KMS-11 (cell line): Measurements from ENCODE around the gene GABRR3.
"Not testable (repeated sequence)": the region's sequence is repeated elsewhere in the genome, so short reads cannot be mapped to it uniquely, and the experiment has no call there.

Experiments used
- H2AFZ ChIP-seq: fragments of 200-600 bp; sonication (generic); 2 replicates; pipeline ENCODE4 v1.6.1; 2016; ENCODE audit warnings: antibody characterized with exemption, mixed run types, low read depth
- H3K27ac ChIP-seq: fragments of 200-600 bp; sonication (generic); 2 replicates; pipeline ENCODE4 v1.6.1; 2016; ENCODE audit warnings: mild to moderate bottlenecking, mixed run types
- H3K27me3 ChIP-seq: fragments of 200-600 bp; sonication (generic); 2 replicates; pipeline ENCODE4 v1.6.1; 2017; ENCODE audit warnings: mild to moderate bottlenecking, low read depth, mixed run types, moderate library complexity; ENCODE audit not compliant: insufficient read depth
- H3K36me3 ChIP-seq: fragments of 200-600 bp; sonication (generic); 2 replicates; pipeline ENCODE4 v1.6.1; 2017; ENCODE audit warnings: mild to moderate bottlenecking, mixed run types; ENCODE audit not compliant: insufficient read depth
- H3K4me1 ChIP-seq: fragments of 200-600 bp; sonication (generic); 2 replicates; pipeline ENCODE4 v1.6.1; 2016; ENCODE audit warnings: mild to moderate bottlenecking, low read depth, mixed run types; ENCODE audit not compliant: poor library complexity, severe bottlenecking
- H3K4me2 ChIP-seq: fragments of 200-600 bp; sonication (generic); 2 replicates; pipeline ENCODE4 v1.7.0; 2016; ENCODE audit warnings: mild to moderate bottlenecking, mixed run types
- H3K4me3 ChIP-seq: fragments of 200-600 bp; sonication (generic); IDR thresholded peaks from 2 replicates; pipeline ENCODE4 v1.6.1; 2017; ENCODE audit warnings: low read depth, low read length, mixed read lengths; ENCODE audit not compliant: insufficient read depth
- H3K79me2 ChIP-seq: fragments of 200-600 bp; sonication (generic); 2 replicates; pipeline ENCODE4 v1.6.1; 2016; ENCODE audit warnings: low read depth, mixed run types; ENCODE audit not compliant: insufficient read depth
- H3K9ac ChIP-seq: fragments of 200-600 bp; sonication (generic); 2 replicates; pipeline ENCODE4 v1.6.1; 2016; ENCODE audit warnings: mild to moderate bottlenecking, mixed run types
- H4K20me1 ChIP-seq: fragments of 200-600 bp; sonication (generic); 2 replicates; pipeline ENCODE4 v1.6.1; 2016; ENCODE audit warnings: mild to moderate bottlenecking, mixed run types; ENCODE audit not compliant: insufficient read depth
- CTCF ChIP-seq: fragments of 200-600 bp; sonication (generic); conservative IDR thresholded peaks from 2 replicates; pipeline ENCODE4 v1.6.1; 2017; ENCODE audit warnings: low read depth, mild to moderate bottlenecking, antibody characterized with exemption, low read length, moderate library complexity, mixed read lengths

Gene GABRR3

DNA sequence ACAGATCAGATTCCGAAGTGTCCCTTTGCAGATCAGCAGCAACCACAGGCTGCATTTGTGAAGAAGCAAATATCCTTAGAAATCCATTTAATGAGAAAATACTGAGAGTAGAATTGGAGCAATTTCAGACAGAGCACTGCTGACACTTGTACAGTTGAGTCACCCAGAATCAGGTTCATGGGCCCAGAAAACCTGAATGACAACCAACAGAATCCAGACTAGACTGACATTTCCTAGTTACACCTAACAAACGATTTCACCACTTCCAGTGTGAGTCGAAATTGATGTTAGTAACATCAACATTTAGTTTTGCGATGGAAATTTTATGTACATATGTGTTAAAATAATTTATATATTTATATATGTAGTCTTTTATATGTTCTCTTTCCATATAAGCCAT, 16.8 kb downstream of the GABRR3 start:
- Histone ChIP-seq H3K4me3 (no peak overlapping the region), H3K27me3 (no peaks in the 10 kb centered on the region), H3K36me3 (no peaks in the 10 kb centered on the region), H3K27ac (no peak overlapping the region), H2AFZ (no peak overlapping the region), H4K20me1 (no peaks in the 10 kb centered on the region), H3K4me2 (no peak overlapping the region), H3K79me2 (no peaks in the 10 kb centered on the region), H3K9ac (no peak overlapping the region), H3K4me1 (no peaks in the 10 kb centered on the region)
- no peak for TF ChIP-seq CTCF

GRCh38 chr3:98014268-98014585, 20.9 kb downstream of the GABRR3 start:
- H3K4me2 ChIP-seq = no peak overlapping the region
- TF ChIP-seq CTCF = no peak
- H3K4me1 ChIP-seq = peaks cover 4% of the 10 kb centered on the region
- no peaks in the 10 kb centered on the region for H3K27me3 ChIP-seq
- H2AFZ ChIP-seq = no peak overlapping the region
- H3K4me3 ChIP-seq = no peak overlapping the region
- H3K27ac ChIP-seq = no peak overlapping the region
- H4K20me1 ChIP-seq = no peaks in the 10 kb centered on the region
- H3K36me3 ChIP-seq = no peaks in the 10 kb centered on the region
- no peaks in the 10 kb centered on the region for H3K79me2 ChIP-seq
- no peak overlapping the region for H3K9ac ChIP-seq

DNA sequence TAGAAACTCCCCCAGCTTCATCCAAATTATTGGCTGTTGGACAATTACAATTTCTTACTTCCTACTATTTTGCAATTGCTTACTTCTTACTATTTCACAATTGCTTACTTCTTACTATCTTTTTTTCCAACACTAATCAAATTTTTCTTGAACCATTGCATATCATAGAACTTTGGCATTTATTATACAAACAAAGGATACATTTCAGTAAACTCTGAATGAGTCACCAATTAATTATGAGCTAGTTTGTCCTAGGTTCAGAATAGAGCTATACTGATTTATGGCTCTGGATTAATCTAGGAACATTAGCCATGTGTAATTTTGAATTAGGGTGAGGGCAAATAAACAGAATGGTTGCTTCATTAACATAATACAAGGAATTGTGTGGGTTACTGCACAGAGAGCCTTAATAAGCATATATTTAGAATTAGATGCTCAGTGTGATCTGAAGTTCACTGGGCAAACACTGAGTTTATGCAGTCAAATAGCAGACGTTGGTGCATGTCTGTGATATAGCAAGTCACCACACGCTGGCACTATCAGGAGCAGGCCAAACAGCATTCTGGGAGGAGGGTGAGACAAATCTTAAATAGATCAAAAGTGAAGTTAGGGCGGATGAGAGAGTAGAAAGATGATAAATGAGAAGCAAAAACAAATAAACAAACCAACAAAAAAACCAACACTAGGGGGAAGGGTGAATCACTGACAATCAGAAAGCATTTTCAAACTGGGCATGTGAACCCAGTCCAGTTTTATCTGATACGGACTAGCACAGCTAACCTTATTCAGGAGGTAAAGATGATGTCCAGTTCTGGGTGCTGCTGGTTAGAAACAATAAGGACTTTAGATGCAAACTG, 21.5 kb downstream of the GABRR3 start:
- H2AFZ ChIP-seq = no peak overlapping the region
- H3K27me3 ChIP-seq = no peaks in the 10 kb centered on the region
- H4K20me1 ChIP-seq = no peaks in the 10 kb centered on the region
- no peak overlapping the region for H3K4me3 ChIP-seq
- H3K4me2 ChIP-seq = no peak overlapping the region
- no peak overlapping the region for H3K9ac ChIP-seq
- TF ChIP-seq CTCF = no peak
- peaks cover 10% of the 10 kb centered on the region for H3K4me1 ChIP-seq
- no peak overlapping the region for H3K27ac ChIP-seq
- H3K79me2 ChIP-seq = no peaks in the 10 kb centered on the region
- no peaks in the 10 kb centered on the region for H3K36me3 ChIP-seq

- TF ChIP-seq CTCF = no peak
- no peak overlapping the region for H2AFZ ChIP-seq
- peaks cover 17% of the 10 kb centered on the region for H3K4me1 ChIP-seq
- no peak overlapping the region for H3K4me3 ChIP-seq
- H3K36me3 ChIP-seq = no peaks in the 10 kb centered on the region
- H3K9ac ChIP-seq = no peak overlapping the region
- H3K27me3 ChIP-seq = no peaks in the 10 kb centered on the region
- H3K4me2 ChIP-seq = no peak overlapping the region
- H3K79me2 ChIP-seq = no peaks in the 10 kb centered on the region
- no peaks in the 10 kb centered on the region for H4K20me1 ChIP-seq
- H3K27ac ChIP-seq = no peak overlapping the region
Observed at GRCh38 chr3:98012979-98013378, 22.1 kb downstream of the GABRR3 start.

DNA sequence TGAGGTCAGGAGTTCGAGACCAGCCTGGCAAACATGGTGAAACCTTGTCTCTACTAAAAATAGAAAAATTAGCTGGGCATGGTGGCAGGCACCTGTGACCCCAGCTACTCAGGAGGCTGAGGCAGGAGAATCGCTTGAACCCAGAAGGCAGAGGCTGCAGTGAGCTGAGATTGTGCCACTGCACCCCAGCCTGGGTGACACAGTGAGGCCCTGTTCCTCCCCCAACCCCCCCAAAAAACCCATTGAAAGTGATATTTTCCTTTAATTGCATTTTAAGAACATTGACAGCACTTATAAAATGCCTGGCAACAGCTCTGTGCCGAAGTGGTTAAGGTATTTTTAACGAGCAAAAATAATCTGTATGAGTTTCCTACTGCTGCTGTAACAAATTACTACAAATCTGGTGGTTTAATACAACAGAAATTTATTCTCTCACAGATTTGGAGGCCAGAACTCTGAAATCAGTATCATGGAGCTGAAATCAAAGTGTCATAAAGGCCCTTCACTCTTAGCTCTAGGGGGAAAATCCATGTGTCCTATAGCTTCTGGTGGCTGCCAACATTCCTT, 24.1 kb downstream of the GABRR3 start:
- not testable (repeated sequence) for H3K36me3 ChIP-seq, H3K4me3 ChIP-seq, H4K20me1 ChIP-seq, H2AFZ ChIP-seq, H3K27me3 ChIP-seq, H3K27ac ChIP-seq, H3K4me2 ChIP-seq, H3K79me2 ChIP-seq, H3K9ac ChIP-seq
- H3K4me1 ChIP-seq = peaks cover 18% of the 10 kb centered on the region
